ENCODE measurements around the gene HOMER2.
A peak's percentile ranks its signal among the peaks of the same experiment; 100 is the strongest.

The HOMER2 gene

GRCh38 chr15:82855286-82856100, 97.0 kb downstream of the HOMER2 start:
- DNase-seq, result no peak

GRCh38 chr15:82854554-82854953, 98.0 kb downstream of the HOMER2 start:
- no peak for DNase-seq

GRCh38 chr15:82852941-82853561, 99.5 kb downstream of the HOMER2 start:
- no peak for DNase-seq

- no peak for DNase-seq
Measured at GRCh38 chr15:82851981-82852511, 100.5 kb downstream of the HOMER2 start.

- DNase-seq, result no peak
Measured at GRCh38 chr15:82851306-82851850, 101.1 kb downstream of the HOMER2 start.

GRCh38 chr15:82850731-82851130, 101.8 kb downstream of the HOMER2 start:
- no peak for DNase-seq

- peak; percentile 8 for DNase-seq
Measured at GRCh38 chr15:82849556-82850512, 102.7 kb downstream of the HOMER2 start.

GRCh38 chr15:82848241-82848993, 104.1 kb downstream of the HOMER2 start:
- DNase-seq, result no peak

- no peak for DNase-seq
Measured at GRCh38 chr15:82847703-82848102, 104.8 kb downstream of the HOMER2 start.

- DNase-seq, result no peak
Measured at GRCh38 chr15:82846621-82847020, 105.9 kb downstream of the HOMER2 start.

GRCh38 chr15:82845686-82846085, 106.8 kb downstream of the HOMER2 start:
- DNase-seq, result no peak

- no peak for DNase-seq
Measured at GRCh38 chr15:82843566-82843965, 109.0 kb downstream of the HOMER2 start.

GRCh38 chr15:82840166-82840565, 112.4 kb downstream of the HOMER2 start:
- DNase-seq, result no peak

- DNase-seq, result no peak
Measured at GRCh38 chr15:82839136-82839535, 113.4 kb downstream of the HOMER2 start.

GRCh38 chr15:82838096-82838735, 114.3 kb downstream of the HOMER2 start:
- no peak for DNase-seq

- no peak for DNase-seq
Measured at GRCh38 chr15:82835391-82835917, 117.1 kb downstream of the HOMER2 start.

GRCh38 chr15:82833362-82833682, 119.2 kb downstream of the HOMER2 start:
- no peak for DNase-seq

GRCh38 chr15:82832601-82833361, 119.7 kb downstream of the HOMER2 start:
- no peak for DNase-seq

GRCh38 chr15:82831894-82832600, 120.5 kb downstream of the HOMER2 start:
- no peak for DNase-seq

Measured in NCI-H1436 (cell line).